Testis (tissue), 2 donors: Measurements from ENCODE around the gene PEBP1.
A peak's percentile ranks its signal among the peaks of the same experiment; 100 is the strongest.

Source experiments
- POLR2A ChIP-seq: fragments of 450-650 bp; IDR thresholded peaks from one replicate; pipeline ENCODE4 v1.6.1; 2017; ENCODE audit warnings: antibody characterized with exemption, mild to moderate bottlenecking, moderate library complexity
- TF ChIP-seq, protein P1 (sequence below), 3 experiments: fragments of 450-650 bp in 2 of 3; fragments of 200-600 bp in 1 of 3; sonication (generic) in 1 of 3; IDR thresholded peaks; one replicate each; pipeline ENCODE4 v1.5.1; 2016 to 2019; ENCODE audit warnings: antibody characterized with exemption in 3 of 3, mild to moderate bottlenecking in 2 of 3, moderate library complexity in 1 of 3

DNA sequence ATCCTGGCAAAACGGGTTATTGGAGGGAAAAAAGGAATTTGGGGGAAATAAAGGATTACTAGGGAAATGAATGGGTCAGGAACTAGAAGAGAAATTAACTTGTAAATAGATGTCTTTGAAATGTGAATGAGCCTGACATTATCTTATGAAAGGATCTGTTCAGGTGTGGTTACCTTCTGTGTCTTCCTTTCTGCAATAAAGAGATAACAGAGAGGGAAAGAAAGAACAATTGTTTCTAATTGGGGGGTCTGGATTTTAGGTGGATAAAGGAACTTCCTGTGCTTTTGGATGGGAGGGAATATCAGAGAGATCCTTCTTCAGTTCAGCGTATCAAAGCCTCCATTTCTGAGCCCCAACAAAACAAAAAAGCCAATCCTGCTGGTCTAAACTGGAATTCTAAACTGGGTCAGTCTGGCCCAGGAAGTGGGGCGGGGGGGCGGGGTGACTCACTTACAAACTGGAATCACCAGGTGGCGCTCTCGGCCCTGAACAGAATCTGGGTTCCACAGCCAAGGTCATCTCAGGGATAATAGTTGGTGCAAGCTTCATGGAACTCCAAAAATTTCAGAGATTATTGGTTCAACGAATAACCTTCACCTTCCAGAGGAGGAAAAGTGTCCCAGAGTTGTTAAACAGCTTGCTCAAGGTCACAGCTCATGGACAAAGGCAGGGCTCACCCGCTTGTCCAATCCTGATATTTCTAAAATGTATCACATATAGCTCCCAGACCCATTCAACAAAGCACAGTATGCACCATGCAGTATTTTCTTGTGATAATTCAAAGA is 15.2 kb upstream of the PEBP1 start:
- TF ChIP-seq, protein P1, sequence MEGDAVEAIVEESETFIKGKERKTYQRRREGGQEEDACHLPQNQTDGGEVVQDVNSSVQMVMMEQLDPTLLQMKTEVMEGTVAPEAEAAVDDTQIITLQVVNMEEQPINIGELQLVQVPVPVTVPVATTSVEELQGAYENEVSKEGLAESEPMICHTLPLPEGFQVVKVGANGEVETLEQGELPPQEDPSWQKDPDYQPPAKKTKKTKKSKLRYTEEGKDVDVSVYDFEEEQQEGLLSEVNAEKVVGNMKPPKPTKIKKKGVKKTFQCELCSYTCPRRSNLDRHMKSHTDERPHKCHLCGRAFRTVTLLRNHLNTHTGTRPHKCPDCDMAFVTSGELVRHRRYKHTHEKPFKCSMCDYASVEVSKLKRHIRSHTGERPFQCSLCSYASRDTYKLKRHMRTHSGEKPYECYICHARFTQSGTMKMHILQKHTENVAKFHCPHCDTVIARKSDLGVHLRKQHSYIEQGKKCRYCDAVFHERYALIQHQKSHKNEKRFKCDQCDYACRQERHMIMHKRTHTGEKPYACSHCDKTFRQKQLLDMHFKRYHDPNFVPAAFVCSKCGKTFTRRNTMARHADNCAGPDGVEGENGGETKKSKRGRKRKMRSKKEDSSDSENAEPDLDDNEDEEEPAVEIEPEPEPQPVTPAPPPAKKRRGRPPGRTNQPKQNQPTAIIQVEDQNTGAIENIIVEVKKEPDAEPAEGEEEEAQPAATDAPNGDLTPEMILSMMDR (IDR thresholded peaks at IDR 0.05): peak in 2 of 3 experiments; percentile 47 to 76
- no peak for TF ChIP-seq POLR2A
